GM21447 (cell line): Measurements from ENCODE around the gene RNF130.
"Not testable (repeated sequence)": the region's sequence is repeated elsewhere in the genome, so short reads cannot be mapped to it uniquely, and the experiment has no call there.

Source experiments
- ATAC-seq: cut with Tn5 transposase; IDR thresholded peaks from one replicate; pipeline ENCODE4 v1.9.1; 2021; ENCODE audit not compliant: unreplicated experiment

Gene RNF130

DNA sequence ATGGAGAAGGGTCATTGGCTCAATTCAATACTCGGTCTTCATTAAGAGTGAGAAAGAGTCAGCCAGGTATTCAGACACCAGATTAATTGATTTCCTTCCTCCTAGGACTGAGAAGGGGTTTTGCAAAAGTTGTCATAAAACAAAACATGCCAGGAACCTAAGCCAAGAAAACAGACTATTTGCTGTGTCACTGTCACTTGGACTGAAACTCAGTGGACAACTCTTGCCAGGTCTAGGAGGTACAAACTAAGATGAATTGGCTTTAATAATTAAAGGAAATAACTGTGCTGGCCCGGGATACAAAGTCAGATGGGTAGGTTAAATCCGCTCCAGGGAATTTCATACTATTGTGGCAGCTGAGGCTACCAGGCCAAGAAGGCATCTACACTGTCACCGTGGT is 92.8 kb downstream of the RNF130 start:
- no peak for ATAC-seq

DNA sequence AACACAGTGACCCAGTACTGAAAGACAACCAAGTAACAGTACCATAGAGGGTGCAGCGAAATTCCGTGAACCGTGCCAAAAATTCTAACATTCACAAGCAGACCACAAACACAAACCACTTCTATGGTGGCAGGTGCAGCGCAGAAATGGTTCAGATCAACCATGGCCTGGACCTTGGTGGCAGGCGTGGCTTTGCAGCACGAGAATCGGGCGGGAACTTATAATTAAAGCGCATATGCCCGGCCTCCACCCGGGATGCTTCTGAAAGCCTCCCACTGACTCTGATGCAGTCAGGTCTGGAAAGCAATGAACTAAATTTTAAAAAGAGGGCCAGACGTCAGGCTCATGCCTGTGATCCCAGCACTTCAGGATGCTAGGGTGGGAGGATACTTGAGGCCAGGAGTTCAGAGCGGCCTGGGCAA is 95.8 kb downstream of the RNF130 start:
- no peak for ATAC-seq

DNA sequence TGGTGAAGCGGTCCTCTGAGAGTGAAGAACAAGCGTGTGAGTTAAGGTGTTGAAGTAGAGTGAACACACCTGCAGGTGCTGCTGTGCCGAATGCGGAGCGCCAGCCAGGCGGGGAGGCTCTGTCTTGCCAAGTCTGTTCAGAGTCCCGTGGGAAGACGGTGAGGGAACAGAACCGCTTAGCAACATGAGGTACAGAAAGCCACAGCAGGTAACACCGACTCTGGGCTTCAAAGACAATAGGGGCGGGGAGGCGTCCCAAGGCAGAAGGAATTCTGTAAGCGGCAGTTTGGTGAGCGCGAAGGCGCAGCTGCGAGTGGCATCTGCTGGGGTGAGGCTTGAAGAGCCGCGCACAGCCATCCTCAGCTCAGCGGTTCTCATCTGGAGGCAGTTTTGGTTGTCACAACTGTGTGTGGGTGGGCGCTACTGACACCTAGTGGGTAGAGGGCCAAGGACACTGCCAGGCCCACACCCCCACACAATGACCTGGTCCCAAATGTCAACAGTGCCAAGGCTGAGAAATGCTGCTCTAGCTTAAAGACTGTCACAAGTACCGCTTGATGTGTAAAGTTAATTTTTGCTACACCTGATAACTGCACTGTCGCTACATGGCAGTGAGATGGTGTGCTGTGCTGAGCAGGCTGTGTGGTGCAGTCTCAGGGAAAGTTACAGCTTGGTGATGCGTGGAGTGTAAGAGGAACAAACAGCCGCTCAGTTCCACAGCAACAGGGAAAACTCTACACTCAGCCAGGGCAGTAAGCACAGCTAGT is 96.4 kb downstream of the RNF130 start:
- ATAC-seq: peak; percentile 60

DNA sequence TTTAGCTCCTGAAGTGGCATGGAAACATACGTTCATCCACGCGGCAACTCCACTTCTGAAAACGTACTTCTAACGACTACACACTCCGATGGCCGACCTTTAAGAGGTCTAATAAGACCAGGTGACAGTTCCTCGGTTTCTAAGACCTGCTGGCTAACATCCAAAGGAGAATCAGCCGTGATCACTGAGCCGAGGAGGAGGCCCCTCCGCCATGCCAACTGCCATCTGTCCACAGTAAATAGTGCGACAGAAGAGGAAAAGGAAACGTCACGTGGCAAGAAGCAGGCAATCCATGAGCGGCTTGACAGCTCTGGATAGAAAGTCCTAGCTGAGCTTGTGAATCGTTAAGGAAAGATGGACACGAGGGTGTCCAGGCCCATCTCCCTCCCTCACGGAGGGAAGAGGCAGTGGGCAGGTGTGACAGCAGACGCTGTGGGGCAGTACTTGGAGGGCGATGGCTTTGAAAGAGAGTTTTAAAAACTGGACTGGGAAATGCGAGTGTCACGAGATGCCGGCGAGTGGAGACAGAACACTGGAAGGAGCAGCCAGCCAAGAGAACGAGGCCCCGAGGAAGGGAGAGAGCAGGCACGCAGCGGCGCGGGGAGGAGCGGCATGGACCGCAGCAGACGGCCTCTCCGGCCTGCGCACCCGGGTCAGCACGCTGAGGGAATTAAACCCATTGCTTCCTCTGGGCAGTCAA is 97.2 kb downstream of the RNF130 start:
- no peak for ATAC-seq

DNA sequence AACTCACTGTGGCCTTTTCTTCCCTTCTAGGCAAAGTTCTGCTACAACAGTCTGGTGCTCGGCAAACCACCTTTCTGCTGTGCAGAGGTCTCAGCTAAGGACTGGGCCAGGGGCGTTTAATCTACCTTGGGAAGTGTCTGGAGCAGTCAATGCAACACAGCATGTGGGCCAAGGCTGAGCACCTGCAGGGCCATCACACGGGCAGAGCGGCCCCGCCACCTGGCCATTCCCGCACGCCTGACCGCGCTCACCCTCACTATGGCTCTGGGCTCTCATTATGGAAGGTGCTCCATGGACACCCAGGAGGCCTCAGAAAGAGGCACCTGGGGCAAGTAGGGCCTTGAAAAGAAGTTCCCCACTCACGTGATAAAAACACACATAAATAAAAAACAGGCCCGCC is 98.2 kb downstream of the RNF130 start:
- no peak for ATAC-seq

DNA sequence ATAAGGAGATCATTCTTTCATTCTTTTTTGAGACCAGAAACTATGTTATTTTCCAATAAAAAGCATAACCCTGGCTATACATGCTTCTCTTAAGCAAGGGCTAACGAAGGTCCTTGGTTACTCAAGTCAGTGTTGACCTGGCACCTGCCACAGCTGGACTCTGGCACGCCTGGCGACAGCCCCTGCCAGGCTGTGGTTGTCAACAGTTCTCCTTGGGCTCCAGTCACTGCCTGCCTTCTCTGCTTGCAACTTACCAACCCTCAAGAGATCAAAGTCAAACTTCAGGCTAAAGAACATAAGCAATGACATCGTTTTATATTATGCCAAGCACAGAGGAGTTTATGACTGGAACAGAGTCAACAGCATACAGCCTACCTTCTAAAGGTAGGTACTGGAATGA is 102.4 kb downstream of the RNF130 start:
- no peak for ATAC-seq

DNA sequence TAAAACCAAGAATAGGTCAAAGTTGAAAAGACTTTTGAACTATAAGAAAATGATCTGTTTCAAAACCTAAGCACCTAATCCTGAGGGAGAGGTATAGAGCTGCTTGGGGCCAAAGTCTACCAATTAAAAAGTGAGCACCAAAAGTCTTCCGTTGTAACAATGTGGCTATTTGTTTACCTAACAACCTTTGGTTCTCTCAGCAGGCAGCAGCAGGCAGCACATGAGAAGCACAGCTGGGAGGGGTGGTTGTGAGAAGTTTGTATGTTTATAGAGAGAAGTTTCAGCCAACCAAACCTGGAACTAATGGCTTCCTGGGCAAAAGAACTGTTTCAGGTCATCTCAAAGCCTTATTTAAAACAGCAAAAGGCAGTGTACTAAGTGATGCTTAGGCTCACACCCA is 104.1 kb downstream of the RNF130 start:
- no peak for ATAC-seq

DNA sequence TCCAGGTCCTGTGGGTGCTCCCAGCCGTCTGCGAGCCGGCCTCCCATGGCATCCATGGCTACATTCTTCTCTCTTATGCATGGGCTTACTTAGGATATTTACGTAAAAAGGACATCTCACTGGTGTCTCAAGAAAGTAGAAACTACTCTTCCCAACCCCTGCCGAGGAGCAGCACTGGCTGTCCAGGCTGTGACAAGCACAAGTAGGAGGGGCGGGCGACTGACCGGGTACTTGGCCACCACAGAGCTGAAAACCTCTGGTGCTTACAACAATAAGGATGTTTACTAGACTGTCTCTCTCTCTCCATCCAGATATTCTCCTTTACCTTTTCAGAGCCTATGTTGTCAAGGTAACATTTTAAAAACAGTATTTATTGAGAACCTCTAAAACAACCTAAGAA is 107.5 kb downstream of the RNF130 start:
- ATAC-seq: no peak

DNA sequence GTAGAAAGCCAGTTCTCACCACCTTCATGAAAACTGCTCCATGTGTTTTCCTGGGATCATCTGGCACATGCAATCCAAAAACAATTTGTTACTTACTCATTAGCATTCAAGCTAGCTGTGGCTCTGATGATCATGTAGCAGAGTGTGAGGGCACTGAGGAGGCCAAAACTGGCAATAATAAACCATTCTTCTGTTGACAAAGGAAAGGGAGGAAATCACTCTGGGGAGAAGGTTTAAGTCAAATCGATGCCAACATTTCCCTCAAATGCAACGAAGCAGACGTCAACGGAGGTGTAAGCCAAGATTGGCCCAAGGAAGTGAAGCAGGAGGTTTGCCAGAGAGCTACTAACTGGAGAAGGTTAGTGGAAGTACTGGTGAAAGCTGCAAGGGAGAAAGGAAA is 108.2 kb downstream of the RNF130 start:
- no peak for ATAC-seq

DNA sequence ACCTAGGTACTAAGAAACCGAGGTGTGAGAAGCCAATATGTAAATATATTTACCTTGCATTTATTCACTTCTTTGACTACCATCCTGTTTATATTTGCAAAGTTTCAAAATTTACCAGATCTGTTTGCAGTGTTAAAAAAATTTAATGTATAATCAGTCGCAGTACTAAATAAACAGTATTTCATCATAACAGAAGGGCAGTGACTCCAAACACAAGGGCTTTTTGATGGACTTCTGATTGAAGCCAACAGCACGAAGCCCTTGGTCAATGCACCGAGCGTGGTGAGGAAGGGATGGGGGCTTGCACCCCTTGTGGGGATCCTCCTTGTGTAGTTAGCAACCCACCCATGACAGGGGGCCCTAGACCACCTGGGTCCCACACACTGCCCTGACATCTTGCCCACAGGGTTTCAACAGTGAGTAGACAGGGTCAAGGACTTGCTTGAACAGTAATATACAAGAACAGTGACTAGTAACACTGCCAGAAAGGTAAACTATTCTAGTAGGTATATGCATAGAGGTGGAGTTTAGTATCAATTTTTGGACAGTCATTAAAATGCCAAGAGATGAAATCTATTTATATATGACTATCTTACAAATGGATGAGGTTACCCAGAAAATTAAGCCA is 111.2 kb downstream of the RNF130 start:
- ATAC-seq: no peak

DNA sequence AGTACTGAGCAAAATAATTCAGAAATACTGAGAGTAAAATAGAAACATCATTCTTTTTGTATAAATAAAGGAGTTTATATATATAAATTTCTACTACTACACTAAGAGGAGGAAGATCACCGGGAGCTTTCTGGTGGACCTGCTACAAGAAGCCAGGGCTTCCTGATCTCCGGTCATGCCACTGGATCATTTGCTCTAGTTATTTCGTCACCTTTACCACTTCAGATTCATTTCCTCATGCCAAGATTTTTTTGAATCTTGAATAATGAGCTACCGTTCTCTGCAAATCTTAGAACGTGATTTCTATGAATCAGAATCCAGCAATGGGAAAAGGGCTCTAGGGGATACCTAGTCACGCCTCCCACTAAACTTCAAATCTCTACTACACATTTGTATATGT is 111.9 kb downstream of the RNF130 start:
- ATAC-seq: no peak

DNA sequence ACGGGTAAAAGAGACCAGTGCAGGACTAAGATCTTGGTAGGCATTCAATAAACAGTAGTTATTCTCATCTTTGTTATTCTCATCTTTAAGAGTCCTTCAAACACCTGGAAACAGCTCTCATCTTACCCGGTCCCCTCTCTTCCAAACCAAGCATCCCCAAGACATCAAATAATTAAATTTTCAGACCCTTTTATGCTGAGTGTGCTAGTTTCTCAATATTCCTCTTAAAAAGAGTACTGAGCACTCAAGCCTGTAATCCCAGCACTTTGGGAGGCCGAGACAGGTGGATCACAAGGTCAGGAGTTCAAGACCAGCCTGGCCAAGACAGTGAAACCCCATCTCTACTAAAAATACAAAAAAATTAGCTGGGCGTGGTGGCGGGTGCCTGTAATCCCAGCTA is 112.4 kb downstream of the RNF130 start:
- not testable (repeated sequence) for ATAC-seq

DNA sequence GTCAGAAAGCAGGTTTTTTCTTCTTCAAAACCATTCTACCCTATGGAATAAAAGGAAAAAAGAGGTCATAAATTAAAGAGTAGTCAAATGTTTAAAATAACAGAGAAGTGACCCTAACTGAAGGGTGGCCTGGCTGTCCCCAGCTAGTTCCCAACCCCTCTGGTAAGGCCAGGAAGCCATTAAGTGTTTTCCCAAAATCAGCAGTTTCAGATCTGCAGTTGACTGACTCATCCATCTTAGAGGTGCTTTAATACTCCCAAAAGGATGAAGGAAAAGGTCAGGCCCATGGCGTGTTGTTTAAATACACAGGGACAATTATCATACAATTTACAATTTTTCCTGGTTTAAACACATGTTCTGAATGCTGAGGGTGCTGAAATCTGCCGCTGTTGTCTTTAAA is 115.9 kb downstream of the RNF130 start:
- no peak for ATAC-seq

DNA sequence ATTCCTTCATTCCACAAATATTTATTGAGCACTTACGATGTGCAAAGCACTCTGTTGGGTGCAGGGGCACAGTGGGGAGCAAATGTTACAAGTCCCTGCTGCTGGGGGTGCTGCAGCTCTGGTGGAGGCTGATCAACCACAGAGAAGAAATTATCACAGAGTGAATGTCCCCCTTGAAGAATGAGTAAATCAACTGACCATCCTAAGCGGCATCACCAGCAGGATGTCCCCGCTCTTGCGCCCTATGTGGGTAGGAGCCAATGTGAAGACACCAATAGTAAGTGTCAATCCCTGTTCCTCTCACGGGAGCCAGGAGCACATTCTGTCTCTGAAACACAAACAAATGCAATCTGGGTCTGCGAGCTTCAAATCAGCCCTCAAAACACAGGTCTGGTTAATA is 116.5 kb downstream of the RNF130 start:
- ATAC-seq: no peak

DNA sequence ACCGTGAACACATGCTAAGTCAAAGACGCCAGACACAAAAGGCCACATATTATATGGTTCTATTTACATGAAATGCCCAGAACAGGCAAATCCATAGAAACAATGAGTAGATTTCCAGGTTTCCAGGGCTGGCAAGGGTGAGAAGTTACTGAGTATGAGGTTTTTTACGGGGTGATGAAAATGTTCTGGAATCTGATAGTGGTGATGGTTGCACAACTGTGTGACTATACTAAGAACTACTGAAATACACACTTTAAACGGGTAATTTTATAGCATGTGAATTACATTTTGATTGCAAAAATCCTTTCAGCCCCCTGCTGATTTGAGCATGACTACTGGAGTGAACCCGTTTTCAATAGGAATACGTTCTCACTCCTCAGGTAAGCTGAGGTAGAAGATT is 117.1 kb downstream of the RNF130 start:
- ATAC-seq: no peak

DNA sequence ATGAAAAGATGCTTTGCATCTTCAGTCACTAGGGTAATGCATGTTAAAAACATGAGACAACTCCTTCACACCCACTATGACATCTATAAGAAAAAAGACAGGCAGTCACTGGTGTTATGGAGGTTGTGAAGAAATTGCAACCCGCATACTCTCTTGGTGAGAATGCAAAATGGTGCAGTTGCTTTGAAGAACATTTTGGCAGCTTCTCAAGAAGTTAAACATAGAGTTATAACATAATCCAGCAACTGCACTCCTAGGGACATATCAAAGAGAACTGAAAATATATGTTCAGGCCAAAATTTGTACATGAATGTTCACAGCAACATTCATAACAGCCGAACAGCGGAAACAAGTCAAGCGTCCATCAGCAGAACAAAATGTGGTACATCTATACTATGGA is 117.6 kb downstream of the RNF130 start:
- no peak for ATAC-seq

DNA sequence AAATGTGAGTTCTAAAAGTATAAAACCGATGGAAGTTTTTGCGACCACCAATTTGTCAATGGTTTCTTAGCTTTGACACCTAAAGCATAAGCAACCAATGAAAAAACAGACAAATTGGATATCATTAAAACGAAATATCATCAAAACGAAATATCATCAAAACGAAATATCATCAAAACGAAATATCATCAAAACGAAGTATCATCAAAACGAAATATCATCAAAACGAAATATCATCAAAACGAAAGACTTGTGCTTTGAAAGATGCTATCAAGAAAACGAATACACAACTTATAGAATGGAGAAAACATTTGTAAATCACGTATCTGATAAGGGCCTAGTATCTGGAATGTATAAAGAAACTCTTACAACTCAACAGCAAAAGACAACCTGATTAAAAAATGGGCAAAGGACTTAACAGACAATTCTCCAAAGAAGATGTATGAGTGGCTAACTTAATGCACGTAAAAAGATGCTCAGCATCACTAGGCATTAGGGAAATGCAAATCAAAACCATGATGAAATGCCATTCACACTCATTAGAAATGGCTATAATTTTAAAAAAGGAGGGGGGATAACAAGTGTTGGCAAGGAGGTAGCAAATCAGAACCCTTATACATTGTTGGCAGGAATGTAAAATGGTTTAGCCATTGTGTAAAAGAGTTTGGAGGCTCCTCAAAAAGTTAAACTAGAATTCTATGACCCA is 134.4 kb downstream of the RNF130 start:
- no peak for ATAC-seq

DNA sequence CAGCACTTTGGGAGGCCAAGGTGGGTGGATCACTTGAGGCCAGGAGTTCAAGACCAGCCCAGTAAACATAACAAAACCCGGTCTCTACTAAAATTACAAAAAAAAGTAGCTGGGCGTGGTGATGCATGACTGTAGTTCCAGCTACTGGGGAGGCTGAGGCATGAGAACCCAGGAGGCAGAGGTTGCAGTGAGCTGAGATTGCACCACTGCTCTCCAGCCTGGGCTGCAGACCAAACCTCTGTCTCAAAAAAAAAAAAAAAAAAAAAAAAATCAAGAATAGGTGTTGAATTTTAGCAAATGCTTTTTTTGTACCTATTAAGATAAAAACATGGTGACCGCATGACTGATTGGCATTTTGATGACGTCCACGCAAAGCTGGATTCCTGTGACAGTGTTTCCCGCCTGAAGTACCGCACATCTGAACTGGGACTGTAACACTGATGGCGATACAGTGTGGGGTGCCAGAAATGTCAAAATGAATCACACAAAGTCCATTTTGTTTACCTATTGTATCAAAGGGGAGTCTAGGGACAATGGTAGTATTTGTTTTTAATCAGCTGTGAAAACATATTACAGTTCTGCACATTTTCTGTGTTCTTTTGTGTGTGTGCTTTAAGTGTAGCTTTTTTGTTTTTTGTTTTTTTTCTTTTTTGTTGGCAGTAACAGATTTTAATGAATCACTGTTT is 140.6 kb downstream of the RNF130 start:
- ATAC-seq: no peak

DNA sequence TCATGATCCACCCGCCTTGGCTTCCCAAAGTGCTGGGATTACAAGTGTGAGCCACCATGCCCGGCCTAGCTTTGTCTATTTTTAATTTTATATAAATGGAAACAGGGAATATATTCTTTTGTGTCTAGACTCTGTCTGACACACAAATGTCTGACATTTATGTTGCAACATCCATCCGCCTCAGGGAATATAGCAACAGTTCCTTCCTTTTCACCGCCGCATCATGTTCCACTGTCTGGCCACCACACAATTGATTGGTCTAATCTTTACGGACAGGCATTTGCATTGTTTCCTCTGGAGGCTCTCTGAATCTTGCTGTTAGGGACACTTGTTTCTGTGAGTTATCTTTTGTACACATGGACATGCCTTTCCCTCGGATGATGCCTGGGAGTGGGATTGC is 143.7 kb downstream of the RNF130 start:
- ATAC-seq: no peak

DNA sequence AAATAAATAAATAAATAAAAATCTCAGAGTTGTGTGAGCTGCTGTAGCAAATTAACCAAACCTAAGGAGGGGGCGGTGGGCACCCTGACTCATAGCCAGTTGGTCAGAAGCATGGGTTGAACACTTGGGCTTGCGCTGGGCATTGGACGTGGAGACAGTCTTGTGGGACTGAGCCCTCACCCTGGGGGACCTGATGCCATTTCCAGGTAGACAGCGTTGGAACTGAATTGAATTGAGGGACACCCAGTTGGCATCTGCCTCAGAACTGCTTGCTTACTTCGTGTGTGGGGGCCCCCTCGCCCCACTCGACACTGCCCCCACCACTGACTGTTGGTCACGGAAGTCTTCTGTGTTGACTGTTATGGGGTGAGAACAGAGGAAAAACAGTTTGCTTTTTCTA is 144.9 kb downstream of the RNF130 start:
- no peak for ATAC-seq

DNA sequence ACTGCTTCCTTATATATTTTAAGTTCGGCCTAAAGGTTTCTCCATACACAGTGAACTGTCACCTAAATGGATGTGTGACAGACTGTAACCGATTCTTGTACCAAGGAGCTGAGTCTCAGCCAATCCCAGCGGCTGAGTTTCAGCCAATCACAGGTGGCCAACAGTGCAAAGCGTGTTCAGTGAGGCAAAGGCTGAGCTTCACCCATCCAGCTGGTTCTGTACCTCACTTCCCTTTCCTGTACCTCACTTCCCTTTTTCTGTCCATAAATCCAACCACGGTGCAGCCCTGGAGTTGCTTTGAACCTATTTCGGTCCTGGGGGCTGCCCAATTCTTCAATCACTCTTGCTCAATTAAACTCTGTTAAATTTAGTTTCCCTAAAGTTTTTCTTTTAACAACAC is 148.1 kb downstream of the RNF130 start:
- ATAC-seq: no peak
